Natural killer cell (primary cell): Measurements from ENCODE around the gene FRY. TPM values are rescaled to one million over a fixed set of nuclear protein-coding genes. Genes with fewer than 3 reads are reported as not detected.

Experiments
- ATAC-seq, 3 donors: fragments of 150-1000 bp in 2 of 3; fragments of 200-7000 bp in 1 of 3; cut with Tn5 transposase; 1 replicate in 1 of 3; 2 replicates in 2 of 3; pipeline ENCODE4 v1.10.0; 2021; ENCODE audit warnings: mild to moderate bottlenecking in 2 of 3, moderate library complexity in 2 of 3
- DNase-seq, 2 donors: peaks; one replicate each; pipeline versions ENCODE4 v3.0.0 to v3.0.0-alpha.2; 2013 to 2021; ENCODE audit warnings: mixed read lengths in 1 of 2
- H3K27ac ChIP-seq: one replicate; pipeline ENCODE4 v1.5.1; 2013; ENCODE audit warnings: mild to moderate bottlenecking, low read length
- H3K27me3 ChIP-seq: one replicate; pipeline ENCODE4 v1.6.1; 2013; ENCODE audit warnings: low read length; ENCODE audit not compliant: control insufficient read depth, insufficient read depth
- H3K36me3 ChIP-seq: one replicate; pipeline ENCODE4 v1.6.1; 2013; ENCODE audit warnings: low read length; ENCODE audit not compliant: control insufficient read depth, insufficient read depth
- H3K4me1 ChIP-seq: one replicate; pipeline ENCODE4 v1.6.1; 2013; ENCODE audit warnings: low read length; ENCODE audit not compliant: control insufficient read depth, insufficient read depth
- H3K4me3 ChIP-seq: one replicate; pipeline ENCODE4 v1.5.1; 2013; ENCODE audit warnings: low read length
- H3K9me3 ChIP-seq: one replicate; pipeline ENCODE4 v1.6.1; 2013; ENCODE audit warnings: low read length; ENCODE audit not compliant: control insufficient read depth, insufficient read depth
- H3K27ac Mint-ChIP-seq, 2 donors: one replicate each; pipeline ENCODE4 v1.8.0; 2022; ENCODE audit warnings: mild to moderate bottlenecking in 2 of 2, mixed read lengths in 2 of 2, moderate library complexity in 1 of 2
- H3K27me3 Mint-ChIP-seq, 2 donors: one replicate each; pipeline ENCODE4 v1.8.0; 2022; ENCODE audit warnings: low read depth in 2 of 2, mixed read lengths in 2 of 2
- H3K36me3 Mint-ChIP-seq: one replicate; pipeline ENCODE4 v1.8.0; 2022; ENCODE audit warnings: mixed read lengths
- H3K4me1 Mint-ChIP-seq, 2 donors: one replicate each; pipeline ENCODE4 v1.8.0; 2022; ENCODE audit warnings: mixed read lengths in 2 of 2
- H3K4me3 Mint-ChIP-seq: one replicate; pipeline ENCODE4 v1.8.0; 2022; ENCODE audit warnings: mild to moderate bottlenecking, moderate library complexity, mixed read lengths
- H3K9me3 Mint-ChIP-seq, 2 donors: one replicate each; pipeline ENCODE4 v1.8.0; 2022; ENCODE audit warnings: mixed read lengths in 2 of 2
- WGBS: methylation state at CpG from one replicate; pipeline ENCODE4 v1.1.7; 2013; ENCODE audit warnings: missing lambda C conversion rate; ENCODE audit not compliant: insufficient coverage; 5-methylcytosine and 5-hydroxymethylcytosine counted together
- intact Hi-C: fragments of 100-400 bp; cut with micrococcal nuclease; formaldehyde crosslinking; loops from one replicate; pipeline ENCODE4 v1.14.2; 2022
- total RNA-seq, 4 donors: library from RNA; stranded (reverse); fragments of 120-200 nt in 1 of 4; gene quantifications; one replicate each; pipeline versions ENCODE4 v1.2.3 to v1.2.4, GENCODE V29; 2013 to 2022
- TF ChIP-seq, protein P1 (sequence below): fragments of 200-600 bp; IDR thresholded peaks from one replicate; pipeline ENCODE4 v1.8.0; 2022; ENCODE audit warnings: antibody characterized with exemption

FRY gene
- total RNA-seq, 3 donors from 2014 or later (not counting 1 experiment from before 2014, with no cell fraction given), result 25.1 to 52.1 (median 27.4) TPM

- Histone ChIP-seq H3K4me1 (peaks cover 5% of the 10 kb centered on the region), H3K27ac (no peak overlapping the region), H3K27me3 (no peaks in the 10 kb centered on the region), H3K9me3 (no peaks in the 10 kb centered on the region), H3K4me3 (no peak overlapping the region), H3K36me3 (no peaks in the 10 kb centered on the region)
- DNase-seq (no peak), ATAC-seq (no peak)
- intact Hi-C loops, result no loop called here
- 93% methylated on average over 1 of the region's 1 CpG for WGBS
- Mint-ChIP-seq H3K27me3 (no peaks in the 10 kb centered on the region), H3K4me1 (peaks cover 6 to 7% of the 10 kb centered on the region in 2 donors), H3K27ac (peak overlapping the region in 1 of 2 donors; percentile 27), H3K36me3 (no peaks in the 10 kb centered on the region), H3K9me3 (no peaks in the 10 kb centered on the region), H3K4me3 (no peak overlapping the region)
- TF ChIP-seq, protein P1, sequence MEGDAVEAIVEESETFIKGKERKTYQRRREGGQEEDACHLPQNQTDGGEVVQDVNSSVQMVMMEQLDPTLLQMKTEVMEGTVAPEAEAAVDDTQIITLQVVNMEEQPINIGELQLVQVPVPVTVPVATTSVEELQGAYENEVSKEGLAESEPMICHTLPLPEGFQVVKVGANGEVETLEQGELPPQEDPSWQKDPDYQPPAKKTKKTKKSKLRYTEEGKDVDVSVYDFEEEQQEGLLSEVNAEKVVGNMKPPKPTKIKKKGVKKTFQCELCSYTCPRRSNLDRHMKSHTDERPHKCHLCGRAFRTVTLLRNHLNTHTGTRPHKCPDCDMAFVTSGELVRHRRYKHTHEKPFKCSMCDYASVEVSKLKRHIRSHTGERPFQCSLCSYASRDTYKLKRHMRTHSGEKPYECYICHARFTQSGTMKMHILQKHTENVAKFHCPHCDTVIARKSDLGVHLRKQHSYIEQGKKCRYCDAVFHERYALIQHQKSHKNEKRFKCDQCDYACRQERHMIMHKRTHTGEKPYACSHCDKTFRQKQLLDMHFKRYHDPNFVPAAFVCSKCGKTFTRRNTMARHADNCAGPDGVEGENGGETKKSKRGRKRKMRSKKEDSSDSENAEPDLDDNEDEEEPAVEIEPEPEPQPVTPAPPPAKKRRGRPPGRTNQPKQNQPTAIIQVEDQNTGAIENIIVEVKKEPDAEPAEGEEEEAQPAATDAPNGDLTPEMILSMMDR, result no peak
These were observed 29.8 kb upstream of the FRY start for GRCh38 chr13:32001769-32002168.

DNA sequence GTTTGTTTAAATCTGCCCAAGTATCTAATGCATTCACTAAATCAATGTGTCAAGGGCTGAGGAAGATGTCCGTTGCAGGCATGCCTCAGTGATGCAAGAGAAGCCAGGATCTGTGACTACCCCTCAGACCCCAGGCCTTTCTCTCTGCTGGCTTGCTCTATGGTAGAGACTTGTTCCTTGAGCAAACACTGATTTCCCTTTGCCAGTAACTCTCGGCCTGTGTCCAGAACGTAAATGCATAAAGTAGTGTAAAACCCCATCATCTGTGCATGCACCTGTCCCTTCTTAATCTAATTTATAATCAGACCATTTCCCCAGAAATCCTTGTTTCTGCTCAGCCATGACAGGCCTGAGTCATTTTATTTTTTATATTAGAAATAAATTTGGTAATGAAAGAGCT, 28.7 kb upstream of the FRY start:
- Histone ChIP-seq H3K9me3 (no peaks in the 10 kb centered on the region), H3K27me3 (no peaks in the 10 kb centered on the region), H3K27ac (no peak overlapping the region), H3K36me3 (no peaks in the 10 kb centered on the region), H3K4me1 (peaks cover 5% of the 10 kb centered on the region), H3K4me3 (no peak overlapping the region)
- DNase-seq (no peak), ATAC-seq (no peak)
- WGBS, result 87% methylated on average over 3 of the region's 3 CpGs
- H3K27ac Mint-ChIP-seq, result no peak overlapping the region
- H3K4me1 Mint-ChIP-seq, result peaks cover 6 to 12% of the 10 kb centered on the region in 2 donors
- TF ChIP-seq, protein P1, result no peak
- H3K36me3 Mint-ChIP-seq, result no peaks in the 10 kb centered on the region
- intact Hi-C loops, result no loop called here
- H3K4me3 Mint-ChIP-seq, result no peak overlapping the region
- H3K27me3 Mint-ChIP-seq, result peaks cover 0 to 3% of the 10 kb centered on the region in 2 donors
- no peaks in the 10 kb centered on the region for H3K9me3 Mint-ChIP-seq

GRCh38 chr13:32007494-32007893, 24.1 kb upstream of the FRY start:
- Histone ChIP-seq H3K27ac (no peak overlapping the region), H3K9me3 (no peaks in the 10 kb centered on the region), H3K36me3 (no peaks in the 10 kb centered on the region), H3K4me3 (no peak overlapping the region), H3K27me3 (no peaks in the 10 kb centered on the region), H3K4me1 (no peaks in the 10 kb centered on the region)
- intact Hi-C loops, result no loop called here
- TF ChIP-seq, protein P1, result no peak
- H3K27me3 Mint-ChIP-seq, result peaks cover 0 to 3% of the 10 kb centered on the region in 2 donors
- no peaks in the 10 kb centered on the region for H3K9me3 Mint-ChIP-seq
- H3K36me3 Mint-ChIP-seq, result no peaks in the 10 kb centered on the region
- ATAC-seq (no peak), DNase-seq (no peak)
- H3K4me3 Mint-ChIP-seq, result no peak overlapping the region
- no peak overlapping the region for H3K27ac Mint-ChIP-seq
- peaks cover 0 to 5% of the 10 kb centered on the region in 2 donors for H3K4me1 Mint-ChIP-seq

DNA sequence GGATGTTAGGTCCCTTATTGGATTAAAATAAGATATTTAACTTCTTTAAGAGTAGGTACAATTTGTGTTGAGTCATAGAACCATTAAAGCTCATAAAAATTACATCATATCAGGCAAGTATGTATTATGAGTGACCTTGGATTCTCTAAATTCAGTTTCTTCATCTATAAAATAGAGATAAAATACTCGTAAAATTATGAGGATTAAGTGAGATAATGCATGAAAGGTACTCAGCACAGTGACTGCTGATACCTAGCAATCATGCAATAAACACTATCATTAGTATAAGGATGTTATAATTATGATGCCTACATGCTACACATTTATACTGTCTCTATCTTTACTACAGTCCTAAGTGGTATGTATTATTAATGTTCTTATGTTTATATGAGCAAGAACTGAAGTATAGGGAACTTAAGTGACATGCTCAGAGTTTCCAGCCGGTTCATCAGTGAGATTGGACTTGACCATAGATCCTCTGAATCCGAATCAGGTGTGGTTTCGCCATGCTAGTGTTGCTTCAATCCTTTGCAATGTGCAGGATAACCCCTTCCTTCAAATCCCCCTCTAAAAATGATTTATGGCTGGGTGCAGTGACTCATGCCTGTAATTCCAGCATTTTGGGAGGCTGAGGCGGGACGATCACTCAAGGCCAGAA, 22.9 kb upstream of the FRY start:
- H3K27ac Mint-ChIP-seq, result no peak overlapping the region
- no peaks in the 10 kb centered on the region for H3K36me3 ChIP-seq
- no peak for ATAC-seq
- no peaks in the 10 kb centered on the region for H3K27me3 ChIP-seq
- TF ChIP-seq, protein P1, result no peak
- no peak overlapping the region for H3K4me3 Mint-ChIP-seq
- H3K4me1 ChIP-seq, result no peaks in the 10 kb centered on the region
- no peaks in the 10 kb centered on the region for H3K9me3 Mint-ChIP-seq
- H3K36me3 Mint-ChIP-seq, result no peaks in the 10 kb centered on the region
- H3K27ac ChIP-seq, result no peak overlapping the region
- intact Hi-C loops, result no loop called here
- peaks cover 0 to 3% of the 10 kb centered on the region in 2 donors for H3K27me3 Mint-ChIP-seq
- peaks cover 0 to 5% of the 10 kb centered on the region in 2 donors for H3K4me1 Mint-ChIP-seq
- no peak overlapping the region for H3K4me3 ChIP-seq
- H3K9me3 ChIP-seq, result no peaks in the 10 kb centered on the region
- DNase-seq, result no peak
- WGBS, result 99% methylated on average over 5 of the region's 6 CpGs
